Astrocyte of the cerebellum (primary cell): ENCODE data around the gene POLR2A.

ENCODE experiments used
- DNase-seq: peaks from one replicate; pipeline ENCODE4 v3.0.0-alpha.2; 2011; ENCODE audit warnings: low read depth
- H3K4me3 ChIP-seq: 2 replicates; pipeline ENCODE4 v1.5.1; 2011; ENCODE audit warnings: mild to moderate bottlenecking, low read depth, low read length, moderate library complexity
- CTCF ChIP-seq: IDR thresholded peaks from 2 replicates; pipeline ENCODE4 v1.5.1; 2012; ENCODE audit warnings: low read length, low read depth, moderate library complexity, mild to moderate bottlenecking; ENCODE audit errors: missing control alignments
- in situ Hi-C: cut with HindIII; loops from 2 replicates; pipeline ENCODE4 v1.10.0; 2017; ENCODE audit warnings: low sequenced_read_pairs

Gene POLR2A

DNA sequence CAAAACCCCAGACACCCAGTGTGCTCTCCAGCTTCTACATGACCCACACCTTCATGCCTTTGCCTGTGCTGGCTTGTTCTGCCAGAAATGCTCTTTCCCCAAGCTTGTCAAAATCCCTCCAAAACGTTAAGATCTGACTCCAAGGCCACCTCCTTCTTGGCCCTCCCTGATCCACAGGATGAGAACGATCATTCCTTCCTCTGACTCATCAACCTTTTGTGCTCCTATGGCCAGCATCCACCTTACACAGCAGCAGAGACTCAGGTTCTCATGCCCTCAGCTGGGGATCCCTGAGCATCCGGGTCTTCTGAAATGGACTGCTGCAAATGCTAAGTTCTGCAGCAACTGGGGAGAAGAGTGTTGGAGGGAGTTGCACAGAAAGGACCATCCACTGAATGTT, 7.7 kb upstream of the POLR2A start:
- H3K4me3 ChIP-seq, result no peak overlapping the region
- in situ Hi-C loops, result loop anchor here (5.0 kb wide), 3 partner anchors 44 to 89 kb away; no protein-coding TSS in a partner anchor
- no peak for TF ChIP-seq CTCF
- peak; percentile 42 for DNase-seq

GRCh38 chr17:7476951-7477350, 7.2 kb upstream of the POLR2A start:
- no peak for TF ChIP-seq CTCF
- in situ Hi-C loops, result loop anchor here (5.0 kb wide), 3 partner anchors 45 to 90 kb away; no protein-coding TSS in a partner anchor
- DNase-seq, result no peak
- H3K4me3 ChIP-seq, result no peak overlapping the region

GRCh38 chr17:7477392-7478275, 6.5 kb upstream of the POLR2A start:
- no peak for TF ChIP-seq CTCF
- in situ Hi-C loops, result loop anchor here (5.0 kb wide), 3 partner anchors 45 to 90 kb away; no protein-coding TSS in a partner anchor
- peak; percentile 46 for DNase-seq
- peak overlapping the region; percentile 80 for H3K4me3 ChIP-seq

DNA sequence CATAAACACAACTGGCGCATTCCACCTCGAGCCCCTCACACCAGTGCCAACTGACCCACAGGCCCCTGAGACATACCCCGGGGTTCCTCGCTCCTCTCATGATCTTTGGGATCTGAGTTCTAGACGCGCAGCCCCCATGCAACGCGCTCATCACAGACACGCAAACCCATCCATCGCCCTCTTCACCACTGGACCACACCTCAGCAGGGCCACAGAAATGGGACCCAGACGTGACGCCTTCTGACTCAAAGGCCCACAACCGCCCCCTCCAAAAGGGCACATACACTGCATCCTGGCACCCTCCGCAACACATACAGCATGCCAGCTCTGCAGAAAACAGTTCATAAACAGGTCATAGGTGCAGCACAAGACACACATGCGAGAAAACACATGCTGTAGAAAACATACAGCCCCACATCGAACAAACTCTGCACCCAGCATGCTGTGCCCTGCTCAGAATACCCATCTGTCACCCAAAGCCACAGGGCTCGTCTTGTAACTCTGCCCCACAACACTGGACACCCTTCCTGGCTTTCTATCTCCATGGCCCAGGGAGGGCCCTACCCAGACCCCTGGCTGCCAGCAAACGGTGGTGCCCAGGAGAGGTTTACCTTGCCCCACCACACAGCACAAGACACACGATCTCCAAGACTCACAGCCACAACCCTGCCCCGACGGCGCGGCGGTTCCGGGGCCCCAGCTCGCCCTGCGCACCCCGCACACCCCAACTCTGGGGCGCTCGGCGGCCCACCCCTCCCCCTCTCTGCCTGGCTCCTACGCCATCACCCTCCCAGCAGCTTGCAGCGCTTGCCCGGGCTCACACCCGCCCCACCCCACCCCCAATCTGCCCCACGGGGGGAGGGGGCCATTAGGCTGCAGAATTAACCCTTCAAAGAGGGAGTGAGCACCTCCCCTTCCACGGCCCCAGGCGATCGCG, 5.6 kb upstream of the POLR2A start:
- H3K4me3 ChIP-seq, result peak overlapping the region; percentile 80
- in situ Hi-C loops, result loop anchor here (5.0 kb wide), 3 partner anchors 46 to 91 kb away; no protein-coding TSS in a partner anchor
- no peak for DNase-seq
- TF ChIP-seq CTCF, result no peak

DNA sequence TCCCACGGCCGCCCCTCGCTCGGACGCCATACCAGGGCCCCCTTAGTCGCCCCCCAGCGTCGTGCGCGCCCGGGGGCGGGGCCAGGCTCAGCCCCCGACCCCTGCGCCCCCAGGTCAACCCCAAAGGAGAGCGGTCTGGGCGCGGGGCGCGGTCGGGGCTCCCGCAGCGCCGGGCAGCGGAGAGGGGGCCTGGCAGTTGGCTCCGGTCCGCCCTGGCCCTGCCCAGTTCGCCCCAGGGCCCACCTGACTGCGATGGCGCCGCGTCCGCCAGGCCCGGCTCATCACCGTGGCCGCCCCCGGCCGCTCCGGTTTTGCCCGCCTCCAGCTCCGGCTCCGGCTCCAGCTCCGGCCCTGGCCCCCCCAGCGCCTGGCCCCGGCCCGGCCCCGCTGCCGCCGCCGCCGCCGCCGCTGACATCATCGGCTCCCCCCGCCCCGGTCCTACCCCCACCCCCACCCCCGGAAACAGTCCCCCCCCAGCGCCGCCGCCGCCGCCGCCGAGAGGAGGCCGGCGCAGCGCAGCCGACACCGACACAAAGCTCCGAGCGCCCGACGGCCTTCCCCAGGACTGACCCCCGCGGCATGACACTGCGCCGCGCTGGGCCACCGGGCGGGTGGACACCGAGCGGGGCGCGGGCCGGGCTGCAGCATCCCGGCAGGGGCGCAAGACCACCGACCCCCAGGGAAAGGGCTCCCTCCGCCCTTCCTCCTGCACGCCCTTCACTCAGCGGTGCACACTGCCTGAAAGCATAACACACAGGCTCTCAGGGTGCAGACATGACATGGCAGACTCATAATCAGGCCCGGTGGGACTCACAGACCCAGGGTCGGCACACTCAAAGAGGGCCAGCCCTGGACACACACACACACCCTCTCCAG, 4.7 kb upstream of the POLR2A start, which contains the start of gene ZBTB4:
ZBTB4 (minus strand) TSS at position 419 of the 876 bp plus-strand sequence. CDS start 12,830 bp downstream, outside the sequence.
- no peak for DNase-seq
- no peak for TF ChIP-seq CTCF
- peak within 1 kb of the TSS; percentile 80 for H3K4me3 ChIP-seq
- in situ Hi-C loops, result loop anchor here (5.0 kb wide), 3 partner anchors 47 to 92 kb away; no protein-coding TSS in a partner anchor
